Testis (tissue), 2 donors: Measurements from ENCODE around the gene DDAH1.

Experiments
- CTCF ChIP-seq, 3 experiments: fragments of 450-650 bp in 2 of 3; fragments of 200-600 bp in 1 of 3; sonication (generic) in 1 of 3; IDR thresholded peaks; one replicate each; pipeline ENCODE4 v1.5.1; 2016 to 2019; ENCODE audit warnings: antibody characterized with exemption in 3 of 3, mild to moderate bottlenecking in 2 of 3, moderate library complexity in 1 of 3
- POLR2A ChIP-seq: fragments of 450-650 bp; IDR thresholded peaks from one replicate; pipeline ENCODE4 v1.6.1; 2017; ENCODE audit warnings: antibody characterized with exemption, mild to moderate bottlenecking, moderate library complexity

- TF ChIP-seq CTCF (IDR thresholded peaks at IDR 0.05) (no peak), POLR2A (no peak)
These were observed 156.1 kb downstream of the DDAH1 start for GRCh38 chr1:85308833-85309350.
